Measurements from ENCODE around the gene CYB561A3. TPM values are rescaled to one million over a fixed set of nuclear protein-coding genes. Genes with fewer than 3 reads are reported as not detected.
"Not testable (repeated sequence)": the region's sequence is repeated elsewhere in the genome, so short reads cannot be mapped to it uniquely, and the experiment has no call there.

The CYB561A3 gene
- total RNA-seq, 4 donors from 2014 or later = 39.3 to 62.8 (median 49.7) TPM

GRCh38 chr11:61390161-61390560, 28.5 kb upstream of the CYB561A3 start:
- no peak for TF ChIP-seq CTCF (IDR thresholded peaks at IDR 0.05)
- no peak for TF ChIP-seq POLR2A (IDR thresholded peaks at IDR 0.05)
- Histone ChIP-seq H3K9me3 (no peaks in the 10 kb centered on the region), H3K4me3 (replicated peaks in 1 of 3) (no peak overlapping the region), H3K27me3 (no peaks in the 10 kb centered on the region), H3K4me1 (peaks cover 5 to 12% of the 10 kb centered on the region in 2 donors), H3K27ac (no peak overlapping the region), H3K36me3 (no peaks in the 10 kb centered on the region)
- DNase-seq = no peak
- intact Hi-C loops (cut with DNase I) = no loop called here
- 65 to 74% methylated on average over 1 of the region's 1 CpG for WGBS, 2 donors

GRCh38 chr11:61384271-61385242, 22.9 kb upstream of the CYB561A3 start:
- Histone ChIP-seq H3K36me3 (no peaks in the 10 kb centered on the region), H3K4me1 (no peaks in the 10 kb centered on the region), H3K27me3 (no peaks in the 10 kb centered on the region), H3K9me3 (no peaks in the 10 kb centered on the region), H3K4me3 (replicated peaks in 1 of 3) (no peak overlapping the region), H3K27ac (no peak overlapping the region)
- no peak for TF ChIP-seq POLR2A (IDR thresholded peaks at IDR 0.05)
- TF ChIP-seq CTCF (IDR thresholded peaks at IDR 0.05) = no peak
- intact Hi-C loops (cut with DNase I) = loop anchor here (2.0 kb wide), 1 partner anchor 46 kb away; no protein-coding TSS in a partner anchor
- 86 to 88% methylated on average over 11 to 13 of the region's 15 CpGs for whole genome bisulfite sequencing, 2 donors
- DNase-seq = no peak

DNA sequence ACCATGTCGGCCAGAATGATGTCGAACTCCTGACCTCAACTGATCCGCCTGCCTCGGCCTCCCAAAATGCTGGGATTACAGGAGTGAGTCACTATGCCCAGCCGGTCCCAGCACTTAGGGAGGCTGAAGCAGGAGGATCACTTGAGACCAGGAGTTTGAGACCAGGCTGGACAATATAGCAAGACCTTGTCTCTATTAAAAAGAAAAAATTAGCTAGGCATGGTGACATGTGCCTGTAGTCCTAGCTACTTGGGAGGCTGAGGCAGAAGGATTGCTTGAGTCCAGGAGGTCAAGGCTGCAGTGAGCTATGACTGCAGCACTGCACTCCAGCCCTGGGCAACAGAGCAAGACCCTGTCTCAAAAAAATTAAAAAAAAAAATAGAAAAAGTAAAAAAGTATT, 22.2 kb upstream of the CYB561A3 start:
- 96 to 99% methylated on average over 5 of the region's 5 CpGs for WGBS, 2 donors
- DNase-seq; H3K9me3 ChIP-seq; H3K27me3 ChIP-seq; H3K27ac ChIP-seq; H3K36me3 ChIP-seq; H3K4me3 ChIP-seq (replicated peaks in 1 of 3); H3K4me1 ChIP-seq: not testable (repeated sequence)
- intact Hi-C loops (cut with DNase I) = loop anchor here (2.0 kb wide), 1 partner anchor 45 kb away; no protein-coding TSS in a partner anchor

DNA sequence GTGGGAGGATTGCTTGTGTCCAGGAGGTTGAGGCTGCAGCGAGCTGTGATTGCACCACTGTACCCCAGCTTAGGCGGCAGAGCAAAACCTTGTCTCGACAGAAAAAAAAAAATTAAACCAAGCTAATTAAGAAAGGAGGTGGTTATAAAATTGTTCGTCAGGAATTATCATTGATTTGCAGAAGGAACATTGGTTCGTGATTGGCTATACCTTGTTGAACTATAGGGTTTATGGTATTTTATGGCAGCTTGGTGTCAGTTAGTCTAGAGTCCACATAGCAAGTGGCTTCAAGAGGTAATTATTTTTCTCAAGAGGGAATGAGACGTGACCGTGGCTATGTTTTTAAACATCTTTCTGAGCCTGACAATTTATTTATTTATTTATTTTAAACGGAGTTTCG, 19.2 kb upstream of the CYB561A3 start:
- TF ChIP-seq CTCF (IDR thresholded peaks at IDR 0.05) = no peak
- TF ChIP-seq POLR2A (IDR thresholded peaks at IDR 0.05) = no peak
- Histone ChIP-seq H3K36me3 (no peaks in the 10 kb centered on the region), H3K9me3 (no peaks in the 10 kb centered on the region), H3K4me1 (no peaks in the 10 kb centered on the region), H3K4me3 (replicated peaks in 1 of 3) (no peak overlapping the region), H3K27me3 (no peaks in the 10 kb centered on the region), H3K27ac (no peak overlapping the region)
- intact Hi-C loops (cut with DNase I) = no loop called here
- no peak for DNase-seq
- 92 to 94% methylated on average over 9 of the region's 9 CpGs for WGBS, 2 donors

DNA sequence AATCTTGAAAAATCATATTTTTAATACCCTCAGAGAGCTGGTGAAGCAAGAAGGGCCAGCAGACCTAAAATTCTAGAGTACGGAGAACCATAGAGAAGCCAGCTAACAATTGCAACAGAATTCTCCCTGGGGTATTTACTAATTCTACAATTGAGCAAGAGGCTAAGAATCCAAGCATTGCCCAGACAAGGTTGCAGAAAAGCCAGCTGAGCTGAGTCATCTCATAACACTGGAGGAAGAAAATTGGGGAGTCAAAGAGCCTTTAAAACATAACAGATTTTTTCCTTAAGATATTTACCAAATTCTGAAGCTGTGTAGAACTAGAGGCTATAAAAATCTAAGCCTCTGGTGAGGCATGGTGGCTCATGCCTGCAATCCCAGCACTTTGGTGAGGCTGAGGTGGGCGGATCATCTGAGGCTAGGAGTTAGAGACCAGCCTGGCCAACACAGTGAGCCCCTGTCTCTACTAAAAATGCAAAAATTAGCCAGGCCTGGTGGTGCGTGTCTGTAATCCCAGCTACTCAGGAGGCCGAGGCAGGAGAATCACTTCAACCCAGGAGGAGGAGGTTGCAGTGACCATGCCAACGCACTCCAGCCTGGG, 17.1 kb upstream of the CYB561A3 start:
- intact Hi-C loops (cut with DNase I) = loop anchor here (10.0 kb wide), 1 partner anchor 124 kb away; no protein-coding TSS in a partner anchor
- H3K27me3 ChIP-seq = no peaks in the 10 kb centered on the region
- no peak overlapping the region for H3K4me3 ChIP-seq (replicated peaks in 1 of 3)
- WGBS, 2 donors = 82 to 90% methylated on average over 5 of the region's 5 CpGs
- H3K4me1 ChIP-seq = no peaks in the 10 kb centered on the region
- H3K9me3 ChIP-seq = no peaks in the 10 kb centered on the region
- TF ChIP-seq CTCF (IDR thresholded peaks at IDR 0.05) = no peak
- TF ChIP-seq POLR2A (IDR thresholded peaks at IDR 0.05) = no peak
- DNase-seq = no peak
- no peak overlapping the region for H3K27ac ChIP-seq
- no peaks in the 10 kb centered on the region for H3K36me3 ChIP-seq
